D341Med (cell line): ENCODE data around the gene C3orf52.

ENCODE experiments used
- DNase-seq: peaks from one replicate; pipeline ENCODE4 v3.0.0; 2012; ENCODE audit warnings: low spot score

The C3orf52 gene

GRCh38 chr3:112136959-112137693 lies 50.9 kb downstream of the C3orf52 start:
- peak; percentile 37 for DNase-seq

GRCh38 chr3:112137781-112138180 lies 51.6 kb downstream of the C3orf52 start:
- DNase-seq: no peak

GRCh38 chr3:112138219-112138969 lies 52.2 kb downstream of the C3orf52 start:
- no peak for DNase-seq

GRCh38 chr3:112140584-112140983 lies 54.4 kb downstream of the C3orf52 start:
- DNase-seq: no peak

GRCh38 chr3:112141293-112141692 lies 55.1 kb downstream of the C3orf52 start:
- no peak for DNase-seq

- DNase-seq: no peak
These were observed 57.1 kb downstream of the C3orf52 start for GRCh38 chr3:112143251-112143650.

- DNase-seq: no peak
These were observed 57.5 kb downstream of the C3orf52 start for GRCh38 chr3:112143689-112144088.

- DNase-seq: no peak
These were observed 62.9 kb downstream of the C3orf52 start for GRCh38 chr3:112149136-112149535.

GRCh38 chr3:112167758-112168157 lies 81.6 kb downstream of the C3orf52 start:
- DNase-seq: no peak
